GM21447 (cell line): ENCODE data around the gene ADD1.
A peak's percentile ranks its signal among the peaks of the same experiment; 100 is the strongest.
"Not testable (repeated sequence)": the region's sequence is repeated elsewhere in the genome, so short reads cannot be mapped to it uniquely, and the experiment has no call there.

Experiments used
- ATAC-seq: cut with Tn5 transposase; IDR thresholded peaks from one replicate; pipeline ENCODE4 v1.9.1; 2021; ENCODE audit not compliant: unreplicated experiment

The ADD1 gene

GRCh38 chr4:2915789-2916188 is 72.1 kb downstream of the ADD1 start:
- ATAC-seq: no peak

GRCh38 chr4:2916696-2917095 is 73.1 kb downstream of the ADD1 start:
- not testable (repeated sequence) for ATAC-seq

- not testable (repeated sequence) for ATAC-seq
Measured at GRCh38 chr4:2918300-2918699, 74.7 kb downstream of the ADD1 start.

GRCh38 chr4:2918714-2919113 is 75.1 kb downstream of the ADD1 start:
- ATAC-seq: not testable (repeated sequence)

GRCh38 chr4:2922453-2923101 is 78.9 kb downstream of the ADD1 start:
- ATAC-seq: not testable (repeated sequence)

- no peak for ATAC-seq
Measured at GRCh38 chr4:2923141-2923551, 79.5 kb downstream of the ADD1 start.

GRCh38 chr4:2923668-2924173 is 80.1 kb downstream of the ADD1 start:
- no peak for ATAC-seq

- ATAC-seq: no peak
Measured at GRCh38 chr4:2924286-2924685, 80.6 kb downstream of the ADD1 start.

GRCh38 chr4:2924765-2925301 is 81.2 kb downstream of the ADD1 start:
- no peak for ATAC-seq

GRCh38 chr4:2925496-2925895 is 81.9 kb downstream of the ADD1 start:
- ATAC-seq: no peak

GRCh38 chr4:2925931-2926860 is 82.6 kb downstream of the ADD1 start:
- ATAC-seq: no peak

GRCh38 chr4:2927016-2927695 is 83.5 kb downstream of the ADD1 start:
- ATAC-seq: no peak

GRCh38 chr4:2927696-2928075 is 84.0 kb downstream of the ADD1 start:
- no peak for ATAC-seq

GRCh38 chr4:2928242-2929176 is 84.9 kb downstream of the ADD1 start:
- no peak for ATAC-seq

- ATAC-seq: no peak
Measured at GRCh38 chr4:2929469-2929868, 85.8 kb downstream of the ADD1 start.

- ATAC-seq: no peak
Measured at GRCh38 chr4:2930135-2930757, 86.6 kb downstream of the ADD1 start.

GRCh38 chr4:2930758-2931511 is 87.3 kb downstream of the ADD1 start:
- ATAC-seq: no peak

GRCh38 chr4:2931512-2932301 is 88.1 kb downstream of the ADD1 start:
- ATAC-seq: peak; percentile 44
